Breast epithelium (tissue), 3 donors: ENCODE results near the gene FHAD1.

Experiments used
- POLR2A ChIP-seq: fragments of 450-650 bp; IDR thresholded peaks from one replicate; pipeline ENCODE4 v1.6.1; 2016; ENCODE audit warnings: antibody characterized with exemption, mild to moderate bottlenecking, moderate library complexity
- TF ChIP-seq, protein P1 (sequence below), 3 donors: fragments of 450-650 bp; IDR thresholded peaks; one replicate each; pipeline ENCODE4 v1.5.1; 2016 to 2017; ENCODE audit warnings: antibody characterized with exemption in 3 of 3, mild to moderate bottlenecking in 3 of 3, moderate library complexity in 3 of 3

DNA sequence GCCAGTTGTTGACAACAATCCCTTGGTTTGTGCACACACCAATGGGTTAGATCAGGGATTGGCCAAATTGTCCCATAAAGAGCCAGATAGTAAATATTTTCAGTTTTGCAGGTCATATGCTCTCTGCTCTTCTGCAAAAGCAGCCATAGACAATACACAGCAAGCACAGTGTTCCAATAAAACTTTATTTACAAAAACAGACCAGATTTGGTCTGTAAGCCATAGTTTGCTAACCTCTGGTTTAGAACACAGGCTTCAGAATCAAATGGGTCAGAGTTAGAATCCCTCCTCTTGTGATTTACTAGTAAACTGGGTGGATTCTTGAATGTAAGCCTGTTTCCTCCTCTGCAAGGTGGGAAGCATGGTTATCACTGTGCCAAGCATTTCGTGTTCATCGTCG, 97.4 kb downstream of the FHAD1 start:
- no peak for TF ChIP-seq POLR2A
- TF ChIP-seq, protein P1, sequence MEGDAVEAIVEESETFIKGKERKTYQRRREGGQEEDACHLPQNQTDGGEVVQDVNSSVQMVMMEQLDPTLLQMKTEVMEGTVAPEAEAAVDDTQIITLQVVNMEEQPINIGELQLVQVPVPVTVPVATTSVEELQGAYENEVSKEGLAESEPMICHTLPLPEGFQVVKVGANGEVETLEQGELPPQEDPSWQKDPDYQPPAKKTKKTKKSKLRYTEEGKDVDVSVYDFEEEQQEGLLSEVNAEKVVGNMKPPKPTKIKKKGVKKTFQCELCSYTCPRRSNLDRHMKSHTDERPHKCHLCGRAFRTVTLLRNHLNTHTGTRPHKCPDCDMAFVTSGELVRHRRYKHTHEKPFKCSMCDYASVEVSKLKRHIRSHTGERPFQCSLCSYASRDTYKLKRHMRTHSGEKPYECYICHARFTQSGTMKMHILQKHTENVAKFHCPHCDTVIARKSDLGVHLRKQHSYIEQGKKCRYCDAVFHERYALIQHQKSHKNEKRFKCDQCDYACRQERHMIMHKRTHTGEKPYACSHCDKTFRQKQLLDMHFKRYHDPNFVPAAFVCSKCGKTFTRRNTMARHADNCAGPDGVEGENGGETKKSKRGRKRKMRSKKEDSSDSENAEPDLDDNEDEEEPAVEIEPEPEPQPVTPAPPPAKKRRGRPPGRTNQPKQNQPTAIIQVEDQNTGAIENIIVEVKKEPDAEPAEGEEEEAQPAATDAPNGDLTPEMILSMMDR (IDR thresholded peaks at IDR 0.05) = no peak
